ENCODE results near the gene DNAJC2.
"Not testable (repeated sequence)": the region's sequence is repeated elsewhere in the genome, so short reads cannot be mapped to it uniquely, and the experiment has no call there.

DNAJC2 gene

DNA sequence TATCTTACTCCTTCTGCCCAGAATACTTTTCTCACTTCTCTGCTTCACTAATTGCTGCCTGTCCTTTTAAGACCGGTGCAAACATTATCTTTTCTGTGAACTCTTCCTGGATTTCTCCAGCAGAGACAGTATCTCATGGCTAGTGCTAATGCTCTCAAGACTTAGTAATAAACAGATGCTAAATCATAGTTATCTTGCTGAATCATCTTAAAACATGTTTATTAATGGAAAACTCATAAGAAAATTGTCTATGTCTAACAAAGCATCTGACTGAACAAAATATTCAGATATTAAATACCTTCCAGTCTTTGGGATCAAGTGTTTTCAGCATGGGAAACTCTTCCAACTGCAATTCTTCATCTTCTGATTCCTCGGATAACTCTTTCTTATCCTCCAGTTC is 3.1 kb downstream of the DNAJC2 start:
- DNase-seq: no peak

DNA sequence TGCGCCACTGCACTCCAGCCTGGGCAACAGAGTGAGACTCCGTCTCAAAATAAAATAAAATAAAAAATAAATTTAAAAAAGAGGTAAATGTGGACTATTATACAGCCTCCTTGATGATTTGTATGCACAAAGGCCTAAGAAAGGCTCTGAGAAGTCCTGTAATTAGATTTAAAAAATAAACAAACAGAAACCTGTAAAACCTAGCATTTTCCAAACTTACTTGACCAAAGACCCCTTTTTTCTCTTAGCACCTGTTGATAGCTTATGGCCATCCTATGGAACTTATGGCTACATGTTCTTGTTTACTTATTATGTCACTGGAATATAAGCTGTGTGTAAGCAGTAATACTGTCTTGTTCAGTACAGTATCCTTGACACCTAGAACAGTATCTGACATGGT is 5.7 kb downstream of the DNAJC2 start:
- no peak for DNase-seq

- no peak for DNase-seq
Observed at GRCh38 chr7:103336761-103337160, 7.8 kb downstream of the DNAJC2 start.

DNA sequence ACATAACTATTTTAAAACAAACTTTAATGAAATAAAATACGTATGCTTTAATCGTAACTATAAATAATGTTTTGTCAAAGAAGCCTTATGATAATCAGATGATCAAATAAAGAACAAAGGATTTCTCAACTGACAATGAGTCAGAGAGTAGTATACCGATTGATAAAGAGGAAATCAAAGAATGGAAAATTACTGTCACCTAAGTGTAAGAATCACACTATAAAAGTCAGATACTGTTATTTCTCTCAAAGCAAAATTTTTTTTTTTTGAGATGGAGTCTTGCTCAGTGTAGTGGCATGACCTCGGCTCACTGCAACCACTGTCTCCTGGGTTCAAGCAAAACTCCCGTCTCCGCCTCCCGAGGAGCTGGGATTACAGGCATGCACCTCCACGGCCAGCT is 18.8 kb downstream of the DNAJC2 start:
- no peak for DNase-seq

- DNase-seq: no peak
Observed at GRCh38 chr7:103317009-103317408, 27.6 kb downstream of the DNAJC2 start.

- DNase-seq: no peak
Observed at GRCh38 chr7:103316380-103316941, 28.1 kb downstream of the DNAJC2 start.

- no peak for DNase-seq
Observed at GRCh38 chr7:103314852-103315251, 29.7 kb downstream of the DNAJC2 start.

- no peak for DNase-seq
Observed at GRCh38 chr7:103307503-103308231, 36.9 kb downstream of the DNAJC2 start.

GRCh38 chr7:103301441-103301840 is 43.1 kb downstream of the DNAJC2 start:
- DNase-seq: no peak

DNA sequence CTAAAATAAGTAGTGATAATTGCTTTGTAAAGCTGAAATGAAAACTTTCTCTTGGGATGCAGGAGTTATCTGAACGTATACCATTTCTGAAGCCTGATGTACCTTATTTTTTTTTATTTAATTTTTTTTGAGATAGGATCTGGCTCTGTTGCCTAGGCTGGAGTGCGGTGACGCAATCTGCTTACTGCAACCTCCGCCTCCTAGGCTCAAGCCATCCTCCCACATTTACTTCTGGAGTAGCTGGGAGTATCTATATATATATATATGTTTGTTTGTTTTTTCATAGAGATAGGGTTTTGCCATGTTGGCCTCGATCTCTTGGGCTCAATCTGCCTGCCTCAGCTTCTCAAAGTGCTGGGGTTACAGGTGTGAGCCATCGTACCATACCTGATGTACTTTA is 44.9 kb downstream of the DNAJC2 start:
- DNase-seq: no peak

DNA sequence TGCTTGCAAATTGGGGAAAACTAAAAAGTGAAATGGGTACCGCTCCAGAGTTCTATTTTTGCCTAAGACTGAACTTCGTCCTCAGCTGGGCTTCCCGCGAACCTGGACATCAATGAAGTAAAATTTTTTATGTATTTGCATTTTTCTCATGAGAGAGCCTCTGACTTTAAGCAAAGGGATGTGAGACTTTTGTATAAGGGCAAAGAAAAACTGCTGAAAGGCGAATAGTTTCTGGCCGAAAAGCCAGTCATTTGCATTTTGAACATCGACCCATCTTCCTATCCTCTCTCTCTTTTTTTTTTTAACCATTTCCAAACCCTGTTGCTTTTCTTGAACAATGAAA is 46.8 kb downstream of the DNAJC2 start:
- DNase-seq: peak in 1 of 2 experiments; percentile 17

- DNase-seq: peak; percentile 92 to 97
Observed at GRCh38 chr7:103296901-103297836, 47.4 kb downstream of the DNAJC2 start, which contains the start of gene PMPCB. TSS of gene PMPCB (plus strand) at chr7:103297435. CDS start at chr7:103297460, 25 bp downstream.

- DNase-seq: no peak
Observed at GRCh38 chr7:103293526-103293925, 51.0 kb downstream of the DNAJC2 start.

DNA sequence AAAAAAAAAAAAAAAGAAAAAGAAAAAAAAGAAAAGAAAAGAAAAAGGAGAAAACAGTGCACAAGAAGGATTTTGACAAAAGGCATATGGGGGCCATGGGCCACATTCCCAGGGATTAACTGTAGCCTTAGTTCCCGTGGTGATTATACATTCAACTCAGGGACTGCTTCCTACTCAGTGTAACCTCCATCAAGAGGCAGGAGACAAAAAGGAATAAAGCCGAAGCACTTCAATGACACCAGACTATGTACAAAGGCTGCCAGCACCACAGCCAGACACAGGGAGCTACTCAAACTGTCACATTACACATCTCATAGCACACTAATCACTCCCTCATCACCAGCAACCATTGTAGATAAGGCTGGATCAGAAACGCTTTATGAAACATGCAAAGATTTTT is 52.4 kb downstream of the DNAJC2 start:
- DNase-seq: no peak

DNA sequence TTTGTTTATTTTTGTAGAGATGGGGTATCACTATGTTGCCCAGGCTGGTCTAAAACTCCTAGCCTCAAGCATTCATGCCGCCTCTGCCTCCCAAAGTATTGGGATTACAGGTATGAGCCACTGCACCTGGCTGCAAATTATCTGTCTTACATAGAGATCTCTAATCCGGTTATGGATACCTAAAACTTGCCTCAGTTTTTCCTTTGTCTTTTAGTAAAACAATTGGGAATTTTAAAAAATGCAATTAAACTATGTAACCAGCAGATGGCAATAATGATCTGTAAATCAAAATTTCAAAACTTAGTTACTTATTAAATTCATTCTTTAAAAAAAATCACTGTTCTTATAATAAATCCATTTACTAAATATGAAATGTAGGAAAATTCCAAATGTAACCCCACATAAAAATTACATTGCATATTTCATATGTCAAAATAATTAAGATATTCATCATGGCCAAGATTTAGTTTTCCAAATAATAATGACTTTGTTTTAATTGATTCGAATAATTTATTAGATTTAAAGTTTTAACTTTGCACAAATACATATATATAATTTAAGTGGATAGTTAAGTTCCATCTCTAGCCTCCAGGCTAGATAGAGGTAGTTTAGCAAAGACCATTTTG is 61.7 kb downstream of the DNAJC2 start:
- DNase-seq: not testable (repeated sequence)

DNA sequence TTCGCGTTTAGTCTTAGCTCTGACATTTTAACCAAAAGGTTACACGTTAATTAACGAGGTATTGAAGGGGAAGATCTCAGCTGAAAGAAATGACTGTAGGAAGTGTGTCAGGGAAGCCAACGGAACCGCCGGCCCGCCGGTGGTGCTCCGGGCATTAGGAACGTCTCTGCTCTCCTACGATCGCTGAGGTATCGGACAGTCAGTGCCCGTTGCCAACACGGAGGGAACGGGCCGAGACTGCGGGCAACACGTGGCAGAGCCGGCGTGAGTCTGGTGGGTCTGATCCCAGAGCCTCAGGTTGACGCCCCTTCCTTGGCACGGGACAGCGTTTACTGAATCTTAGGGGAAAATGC is 63.8 kb downstream of the DNAJC2 start:
- peak; percentile 16 to 62 for DNase-seq

- DNase-seq: peak; percentile 78 to 89
Observed at GRCh38 chr7:103279963-103280802, 64.4 kb downstream of the DNAJC2 start.

DNA sequence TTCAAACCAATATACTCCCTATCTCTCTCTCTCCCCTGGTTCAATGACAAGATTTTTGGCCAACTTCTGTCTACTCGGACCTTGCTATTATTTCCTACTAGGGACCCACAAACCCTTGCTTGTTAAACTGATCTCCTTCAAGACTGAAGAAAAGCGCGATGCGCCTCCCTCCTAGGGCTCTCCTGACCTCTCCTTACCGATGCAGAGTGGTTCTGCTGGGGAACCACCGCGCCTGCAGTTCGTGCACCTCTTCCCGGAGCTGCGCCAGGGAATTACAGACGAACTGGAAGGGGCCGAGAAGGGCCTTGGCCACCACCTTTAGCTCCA is 65.0 kb downstream of the DNAJC2 start:
- DNase-seq: peak; percentile 56 to 80

DNA sequence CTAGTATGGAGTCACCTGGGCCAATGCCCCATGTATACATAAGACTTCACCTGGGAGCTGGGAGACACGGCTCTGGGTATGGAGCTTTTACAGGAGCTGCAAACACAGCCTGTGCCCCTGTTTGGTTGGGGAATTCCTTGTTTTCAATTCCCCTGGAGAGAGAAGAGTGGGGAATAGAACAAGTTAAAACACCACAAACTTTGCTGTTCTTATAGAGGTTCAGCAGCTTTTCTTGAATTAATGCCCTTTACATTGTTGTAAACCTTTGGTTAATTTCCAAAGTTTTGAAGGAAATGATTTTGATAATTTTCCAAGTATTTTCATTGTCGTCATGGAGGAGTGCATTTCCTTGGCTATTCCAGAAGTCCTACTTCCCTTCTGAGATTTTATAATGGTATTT is 66.4 kb downstream of the DNAJC2 start:
- peak in 1 of 2 experiments; percentile 35 for DNase-seq

DNA sequence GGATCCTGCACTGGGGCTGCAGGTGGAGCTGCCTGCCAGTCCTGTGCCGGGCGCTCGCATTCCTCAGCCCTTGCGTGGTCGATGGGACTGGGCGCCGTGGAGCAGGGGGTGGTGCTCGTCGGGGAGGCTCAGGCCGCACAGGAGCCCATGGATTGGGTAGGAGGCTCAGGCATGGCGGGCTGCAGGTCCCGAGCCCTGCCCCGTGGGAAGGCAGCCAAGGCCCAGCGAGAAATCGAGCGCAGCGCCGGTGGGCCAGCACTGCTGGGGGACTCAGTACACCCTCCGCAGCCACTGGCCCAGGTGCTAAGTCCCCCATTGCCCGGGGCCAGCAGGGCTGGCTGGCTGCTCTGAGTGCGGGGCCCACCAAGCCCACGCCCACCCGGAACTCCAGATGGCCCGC is 69.7 kb downstream of the DNAJC2 start:
- not testable (repeated sequence) for DNase-seq

GRCh38 chr7:103273374-103273773 is 71.2 kb downstream of the DNAJC2 start:
- DNase-seq: not testable (repeated sequence)

DNA sequence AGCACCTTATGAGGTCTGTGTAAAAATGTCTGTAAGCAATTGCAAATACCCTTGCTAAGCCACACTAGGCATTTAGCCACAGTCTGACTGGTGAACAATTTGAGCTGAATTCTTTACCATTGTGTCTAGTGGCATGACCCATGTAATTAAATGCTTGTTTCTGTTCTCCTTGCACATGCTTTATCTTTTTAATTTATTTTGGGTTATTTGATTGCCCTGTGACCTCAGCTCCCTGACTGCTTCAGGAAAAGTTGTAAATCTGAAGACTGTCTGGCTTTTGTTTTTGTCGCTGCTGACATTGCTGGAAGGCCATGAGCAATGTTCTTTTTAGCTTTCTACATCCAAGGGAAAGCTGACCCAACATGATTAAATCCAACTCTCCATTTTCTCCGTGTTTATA is 78.3 kb downstream of the DNAJC2 start:
- DNase-seq: not testable (repeated sequence)

All from NCI-H526 (cell line).